ENCODE measurements around the gene SLC47A1. TPM values are rescaled to one million over a fixed set of nuclear protein-coding genes. Genes with fewer than 3 reads are reported as not detected.

Gene SLC47A1
- total RNA-seq, 2 donors from 2014 or later: not detected

GRCh38 chr17:19540706-19541370 is 7.2 kb downstream of the SLC47A1 start:
- TF ChIP-seq, protein P1, sequence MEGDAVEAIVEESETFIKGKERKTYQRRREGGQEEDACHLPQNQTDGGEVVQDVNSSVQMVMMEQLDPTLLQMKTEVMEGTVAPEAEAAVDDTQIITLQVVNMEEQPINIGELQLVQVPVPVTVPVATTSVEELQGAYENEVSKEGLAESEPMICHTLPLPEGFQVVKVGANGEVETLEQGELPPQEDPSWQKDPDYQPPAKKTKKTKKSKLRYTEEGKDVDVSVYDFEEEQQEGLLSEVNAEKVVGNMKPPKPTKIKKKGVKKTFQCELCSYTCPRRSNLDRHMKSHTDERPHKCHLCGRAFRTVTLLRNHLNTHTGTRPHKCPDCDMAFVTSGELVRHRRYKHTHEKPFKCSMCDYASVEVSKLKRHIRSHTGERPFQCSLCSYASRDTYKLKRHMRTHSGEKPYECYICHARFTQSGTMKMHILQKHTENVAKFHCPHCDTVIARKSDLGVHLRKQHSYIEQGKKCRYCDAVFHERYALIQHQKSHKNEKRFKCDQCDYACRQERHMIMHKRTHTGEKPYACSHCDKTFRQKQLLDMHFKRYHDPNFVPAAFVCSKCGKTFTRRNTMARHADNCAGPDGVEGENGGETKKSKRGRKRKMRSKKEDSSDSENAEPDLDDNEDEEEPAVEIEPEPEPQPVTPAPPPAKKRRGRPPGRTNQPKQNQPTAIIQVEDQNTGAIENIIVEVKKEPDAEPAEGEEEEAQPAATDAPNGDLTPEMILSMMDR (IDR thresholded peaks at IDR 0.05): no peak
- TF ChIP-seq POLR2A (IDR thresholded peaks at IDR 0.05): no peak
- Histone ChIP-seq H3K27ac (no peak overlapping the region), H3K4me1 (peaks cover 14% of the 10 kb centered on the region), H3K27me3 (no peaks in the 10 kb centered on the region), H3K36me3 (replicated peaks in 1 of 2; ENCODE audit: insufficient read depth in 1 of 2, low read depth in 2 of 2) (no peaks in the 10 kb centered on the region), H3K9me3 (no peaks in the 10 kb centered on the region), H3K4me3 (no peak overlapping the region)
- intact Hi-C loops (cut with DNase I): no loop called here
- ATAC-seq: no peak
- DNase-seq: no peak
- WGBS, 2 donors: 90 to 92% methylated on average over 8 to 13 of the region's 13 CpGs

DNA sequence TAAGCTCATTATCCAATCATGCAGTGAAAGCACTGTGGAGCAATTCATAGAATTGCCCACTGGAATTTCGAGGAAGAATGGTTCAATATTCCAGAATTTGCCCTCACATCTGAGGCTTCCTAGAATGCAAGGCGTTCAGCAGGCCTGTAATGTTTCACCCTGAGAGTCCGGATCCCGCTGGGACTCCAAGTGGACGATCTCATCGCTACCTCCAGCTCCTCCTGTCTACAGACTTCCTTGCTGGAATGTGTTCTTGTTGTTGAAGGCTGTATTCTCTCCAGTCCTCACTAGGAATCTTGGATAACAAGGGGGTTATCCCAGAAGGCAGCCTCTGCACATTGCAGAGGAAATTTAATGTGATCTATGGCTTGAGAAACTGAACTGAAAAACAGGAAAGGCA is 7.8 kb downstream of the SLC47A1 start:
- H3K4me1 ChIP-seq: peaks cover 14% of the 10 kb centered on the region
- H3K36me3 ChIP-seq (replicated peaks in 1 of 2; ENCODE audit: insufficient read depth in 1 of 2, low read depth in 2 of 2): no peaks in the 10 kb centered on the region
- no peak for ATAC-seq
- 80 to 85% methylated on average over 6 of the region's 6 CpGs for WGBS, 2 donors
- DNase-seq: no peak
- intact Hi-C loops (cut with DNase I): no loop called here
- H3K27me3 ChIP-seq: no peaks in the 10 kb centered on the region
- no peak for TF ChIP-seq POLR2A (IDR thresholded peaks at IDR 0.05)
- TF ChIP-seq, protein P1 (IDR thresholded peaks at IDR 0.05): no peak
- no peaks in the 10 kb centered on the region for H3K9me3 ChIP-seq
- H3K27ac ChIP-seq: no peak overlapping the region
- no peak overlapping the region for H3K4me3 ChIP-seq

DNA sequence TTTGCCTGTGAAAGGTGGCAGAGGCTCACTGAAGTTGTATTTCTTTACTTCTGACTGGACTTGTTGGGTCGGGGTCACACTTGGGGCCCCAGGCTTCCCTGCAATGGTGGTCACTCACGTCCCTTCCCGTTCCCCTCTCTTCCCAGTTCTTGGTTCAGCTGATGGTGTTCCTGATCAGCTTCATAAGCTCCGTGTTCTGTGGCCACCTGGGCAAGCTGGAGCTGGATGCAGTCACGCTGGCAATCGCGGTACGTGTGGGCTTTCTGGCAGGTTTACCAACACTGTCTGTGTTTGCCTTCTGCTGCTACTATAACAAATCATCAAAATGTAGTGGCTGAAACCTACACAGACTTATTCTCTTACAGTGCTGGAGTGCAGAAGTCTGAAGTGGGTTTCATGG is 8.6 kb downstream of the SLC47A1 start:
- 79 to 83% methylated on average over 7 to 8 of the region's 8 CpGs for WGBS, 2 donors
- no peak overlapping the region for H3K27ac ChIP-seq
- H3K27me3 ChIP-seq: no peaks in the 10 kb centered on the region
- no peaks in the 10 kb centered on the region for H3K9me3 ChIP-seq
- ATAC-seq (no peak), DNase-seq (no peak)
- no peaks in the 10 kb centered on the region for H3K36me3 ChIP-seq (replicated peaks in 1 of 2; ENCODE audit: insufficient read depth in 1 of 2, low read depth in 2 of 2)
- intact Hi-C loops (cut with DNase I): no loop called here
- TF ChIP-seq, protein P1 (IDR thresholded peaks at IDR 0.05): no peak
- no peak for TF ChIP-seq POLR2A (IDR thresholded peaks at IDR 0.05)
- H3K4me3 ChIP-seq: no peak overlapping the region
- peaks cover 14% of the 10 kb centered on the region for H3K4me1 ChIP-seq

- no peak for DNase-seq
- intact Hi-C loops (cut with DNase I): no loop called here
- ATAC-seq: no peak
- no peak overlapping the region for H3K4me3 ChIP-seq
- TF ChIP-seq, protein P1 (IDR thresholded peaks at IDR 0.05): no peak
- TF ChIP-seq POLR2A (IDR thresholded peaks at IDR 0.05): no peak
- H3K27me3 ChIP-seq: no peaks in the 10 kb centered on the region
- no peak overlapping the region for H3K27ac ChIP-seq
- WGBS, 2 donors: 79% methylated on average over 8 of the region's 8 CpGs; no CpG with 5 or more reads in 1 of the 2 donors
- H3K4me1 ChIP-seq: no peaks in the 10 kb centered on the region
- no peaks in the 10 kb centered on the region for H3K9me3 ChIP-seq
- no peaks in the 10 kb centered on the region for H3K36me3 ChIP-seq (replicated peaks in 1 of 2; ENCODE audit: insufficient read depth in 1 of 2, low read depth in 2 of 2)
Observed at GRCh38 chr17:19544366-19544765, 10.7 kb downstream of the SLC47A1 start.
